GM12873 (cell line): ENCODE measurements around the gene MTAP.

ENCODE experiments used
- TF ChIP-seq, protein P1 (sequence below): IDR thresholded peaks from 2 replicates; pipeline ENCODE4 v1.5.1; 2012; ENCODE audit warnings: low read depth, mild to moderate bottlenecking, moderate library complexity, low read length, control low read depth; ENCODE audit not compliant: insufficient read depth; ENCODE audit errors: missing control alignments

Gene MTAP

DNA sequence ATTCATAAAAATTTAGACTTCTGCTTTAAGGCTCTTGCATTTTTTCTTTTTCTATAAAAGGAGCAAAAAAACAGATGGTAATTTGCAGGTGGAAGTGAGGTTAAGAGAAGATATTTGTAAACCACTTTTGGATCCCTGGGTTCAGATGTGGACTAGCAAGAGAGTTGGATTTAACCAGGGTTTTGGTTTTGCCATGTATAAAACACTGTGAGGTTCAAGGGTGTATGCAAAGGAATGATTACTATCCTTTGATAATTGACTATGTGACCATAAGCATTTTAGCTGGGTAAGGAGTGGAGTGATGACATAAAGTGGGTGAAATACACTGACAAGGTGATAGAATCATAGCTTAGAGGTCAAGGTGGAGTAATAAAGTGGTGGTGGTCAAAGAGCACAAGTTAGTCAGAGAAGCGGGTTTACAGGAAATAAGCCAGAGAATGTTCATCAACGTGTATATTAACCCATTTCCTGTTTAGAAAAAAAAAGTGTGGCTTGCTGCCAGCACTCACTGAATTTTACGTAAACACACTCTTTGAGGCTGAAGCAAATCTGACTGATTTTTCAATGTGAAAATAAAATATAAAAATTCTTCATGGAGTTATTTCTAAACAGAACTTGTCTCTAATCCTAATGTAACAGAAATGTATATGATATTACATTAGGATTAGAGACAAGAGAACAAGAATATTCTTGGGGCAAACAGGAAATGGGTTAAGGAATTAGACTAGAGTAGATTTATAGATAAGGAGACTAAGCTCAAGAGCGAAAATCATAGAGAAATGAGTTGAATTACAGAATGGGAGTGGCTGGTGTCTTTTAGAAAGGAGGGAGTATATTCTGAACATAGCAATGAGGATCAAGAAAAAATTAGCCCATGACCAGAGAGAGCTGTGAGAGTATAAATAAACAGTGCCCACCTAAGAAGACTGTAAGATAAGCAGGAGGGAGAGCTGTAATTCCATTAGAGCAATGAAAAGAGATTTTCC lies 117.2 kb downstream of the MTAP start:
- TF ChIP-seq, protein P1, sequence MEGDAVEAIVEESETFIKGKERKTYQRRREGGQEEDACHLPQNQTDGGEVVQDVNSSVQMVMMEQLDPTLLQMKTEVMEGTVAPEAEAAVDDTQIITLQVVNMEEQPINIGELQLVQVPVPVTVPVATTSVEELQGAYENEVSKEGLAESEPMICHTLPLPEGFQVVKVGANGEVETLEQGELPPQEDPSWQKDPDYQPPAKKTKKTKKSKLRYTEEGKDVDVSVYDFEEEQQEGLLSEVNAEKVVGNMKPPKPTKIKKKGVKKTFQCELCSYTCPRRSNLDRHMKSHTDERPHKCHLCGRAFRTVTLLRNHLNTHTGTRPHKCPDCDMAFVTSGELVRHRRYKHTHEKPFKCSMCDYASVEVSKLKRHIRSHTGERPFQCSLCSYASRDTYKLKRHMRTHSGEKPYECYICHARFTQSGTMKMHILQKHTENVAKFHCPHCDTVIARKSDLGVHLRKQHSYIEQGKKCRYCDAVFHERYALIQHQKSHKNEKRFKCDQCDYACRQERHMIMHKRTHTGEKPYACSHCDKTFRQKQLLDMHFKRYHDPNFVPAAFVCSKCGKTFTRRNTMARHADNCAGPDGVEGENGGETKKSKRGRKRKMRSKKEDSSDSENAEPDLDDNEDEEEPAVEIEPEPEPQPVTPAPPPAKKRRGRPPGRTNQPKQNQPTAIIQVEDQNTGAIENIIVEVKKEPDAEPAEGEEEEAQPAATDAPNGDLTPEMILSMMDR, result no peak

DNA sequence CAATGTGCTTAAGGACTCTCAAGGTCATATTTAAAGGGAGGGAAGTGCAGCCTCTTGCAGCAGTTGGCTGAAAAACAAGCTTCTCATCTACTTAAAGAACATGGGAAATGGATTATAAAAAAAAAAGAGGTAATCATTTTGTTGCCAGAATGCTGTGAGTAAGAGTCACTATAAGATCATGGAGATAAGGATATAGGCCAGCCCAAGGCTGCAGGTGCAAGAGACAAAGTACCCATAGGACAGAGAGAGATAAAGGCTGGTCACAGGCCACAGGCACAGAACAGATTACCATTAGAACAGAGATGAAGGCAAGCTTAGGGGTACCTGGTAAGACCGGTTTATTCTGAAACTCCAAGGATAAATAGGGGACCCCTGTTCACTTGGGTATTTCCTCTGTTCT lies 121.3 kb downstream of the MTAP start:
- TF ChIP-seq, protein P1, result no peak

DNA sequence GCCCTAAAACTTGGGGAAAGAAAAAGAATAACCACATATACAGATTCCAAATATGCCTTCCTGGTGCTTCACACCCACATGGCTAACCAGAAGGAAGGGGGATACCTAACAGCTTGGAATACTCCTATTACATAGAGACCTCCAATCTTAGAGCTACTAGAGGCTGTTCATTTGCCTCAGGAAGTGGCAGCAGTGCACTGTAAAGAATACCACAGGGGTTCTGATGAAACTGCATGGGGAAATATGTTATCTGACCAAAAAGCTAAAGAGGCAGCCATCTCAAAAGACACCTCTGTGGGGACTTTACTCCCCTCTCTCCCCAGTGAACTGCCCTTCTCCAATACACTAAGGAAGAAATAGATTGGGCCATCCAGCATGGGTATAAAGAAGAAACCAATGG lies 125.3 kb downstream of the MTAP start:
- TF ChIP-seq, protein P1, result no peak

DNA sequence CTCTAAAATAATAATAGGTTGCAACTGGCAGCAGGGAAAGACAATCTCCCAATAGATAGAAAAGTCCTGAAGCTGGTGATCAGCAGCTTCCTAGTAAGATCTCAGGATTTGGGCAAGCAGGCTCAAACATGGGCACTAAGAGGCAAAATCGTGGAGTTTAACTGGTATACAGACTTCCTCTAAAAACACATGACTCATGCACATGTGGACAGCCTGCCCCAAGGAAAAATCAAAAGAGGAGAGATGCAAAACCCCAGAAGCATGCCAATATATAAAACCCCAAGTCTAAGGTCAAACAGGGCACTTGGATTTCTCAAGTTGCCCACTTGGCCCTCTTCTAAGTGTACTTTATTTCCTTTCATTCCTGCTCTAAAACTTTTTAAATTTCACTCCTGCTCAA lies 129.0 kb downstream of the MTAP start:
- TF ChIP-seq, protein P1, result no peak

DNA sequence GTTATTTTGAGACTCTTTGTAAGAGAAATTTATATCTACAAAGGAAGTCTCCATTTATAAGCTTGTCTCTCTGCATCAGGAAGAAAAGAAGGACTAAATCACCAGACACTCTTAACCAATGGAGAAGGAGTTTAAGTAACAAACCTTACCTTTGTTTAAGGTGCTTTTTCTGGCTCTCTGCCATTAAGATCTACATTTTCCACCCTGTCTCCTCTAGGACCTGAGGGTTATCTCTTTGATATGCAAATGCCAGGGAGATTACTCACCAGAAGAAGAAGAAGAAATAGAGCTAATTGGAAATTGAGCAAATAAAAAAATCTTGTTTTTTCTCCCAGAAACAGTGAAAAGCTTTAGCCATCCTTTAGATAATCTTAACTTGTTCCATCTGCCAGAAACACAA lies 130.8 kb downstream of the MTAP start:
- TF ChIP-seq, protein P1, result no peak

DNA sequence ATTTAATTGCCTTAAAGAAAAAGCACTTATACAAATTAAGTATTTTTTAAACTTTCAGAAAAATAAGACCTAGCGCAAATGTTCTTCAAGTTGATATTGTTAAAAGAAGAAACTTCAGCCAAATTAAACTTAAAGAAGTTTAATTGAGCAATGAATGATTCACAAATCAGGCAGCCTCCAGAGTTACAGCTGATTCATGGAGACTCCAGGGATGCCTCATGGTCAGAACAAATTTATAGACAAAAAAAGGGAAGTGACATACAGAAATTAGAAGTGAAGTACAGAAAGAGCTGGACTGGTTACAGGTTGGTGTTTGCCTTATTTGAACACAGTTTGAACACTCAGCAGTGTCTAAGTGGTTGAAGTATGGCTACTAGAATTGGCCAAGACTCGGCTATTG lies 131.4 kb downstream of the MTAP start:
- TF ChIP-seq, protein P1, result no peak

DNA sequence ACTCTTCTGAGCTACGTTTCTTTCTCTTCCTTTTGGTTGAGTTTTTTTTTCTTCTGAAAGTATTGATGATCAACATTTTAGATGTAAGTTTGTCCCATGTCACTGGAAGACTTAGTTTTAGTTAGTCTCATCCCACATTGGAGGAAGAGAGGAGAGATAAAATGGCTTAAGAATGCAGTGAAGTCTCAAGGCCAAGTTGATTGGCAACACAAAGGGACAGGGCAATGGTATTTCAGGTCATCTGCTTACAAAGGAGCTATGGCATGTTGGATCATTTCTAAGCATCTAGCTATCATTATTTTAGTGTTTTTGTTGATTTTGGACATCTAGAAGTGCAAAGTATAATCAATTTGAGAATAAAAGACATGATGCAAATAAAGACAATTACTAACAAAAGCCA lies 133.2 kb downstream of the MTAP start:
- TF ChIP-seq, protein P1, result no peak
